Bronchial epithelial cell (primary cell): ENCODE measurements around the gene RIPOR2. TPM values are rescaled to one million over a fixed set of nuclear protein-coding genes. Genes with fewer than 3 reads are reported as not detected.

Experiments used
- total RNA-seq: library from RNA; depleted of rRNA; stranded (reverse); fragments of >200 nt; gene quantifications from 2 replicates; pipeline ENCODE4 v1.2.1, GENCODE V29; 2014

Gene RIPOR2
- total RNA-seq, 1 donor from 2014 or later: under 0.01 TPM

Other genes starting within 250 kb of the RIPOR2 start
- 120 and 159 TPM in 2 replicates for gene C6orf62, start 216.8 kb downstream of the RIPOR2 start, total RNA-seq
- gene GMNN, start 161.0 kb downstream of the RIPOR2 start, total RNA-seq: 6.1 and 8.6 TPM in 2 replicates
- gene ARMH2, start 137.0 kb downstream of the RIPOR2 start, total RNA-seq: not detected in 2 replicates